B cell (primary cell): ENCODE measurements around the gene TRPC1. TPM values are rescaled to one million over a fixed set of nuclear protein-coding genes. Genes with fewer than 3 reads are reported as not detected.

ENCODE experiments used
- ATAC-seq: fragments of 200-7000 bp; cut with Tn5 transposase; one replicate; pipeline ENCODE4 v1.10.0; 2021; ENCODE audit warnings: low read depth, mild to moderate bottlenecking, moderate number of reproducible peaks, moderate library complexity
- CTCF ChIA-PET: fragments of 350-600 bp; sonication (Branson Sonifier 250); formaldehyde crosslinking; loops from one replicate; lab custom pipeline; 2021; ENCODE audit warnings: antibody characterized with exemption, inconsistent platforms; lab: Charles Lee
- POLR2A ChIA-PET: fragments of 350-600 bp; sonication (Branson Sonifier 250); formaldehyde crosslinking; loops from one replicate; lab custom pipeline; 2021; ENCODE audit warnings: antibody characterized with exemption; lab: Charles Lee
- DNase-seq: peaks from one replicate; pipeline ENCODE4 v3.0.0; 2013
- H2AFZ ChIP-seq: 2 replicates; pipeline ENCODE4 v1.6.1; 2012; ENCODE audit warnings: mild to moderate bottlenecking, low read depth, low read length; ENCODE audit not compliant: insufficient read depth, poor library complexity, severe bottlenecking
- H3K27ac ChIP-seq, 2 donors: 1 replicate in 1 of 2; 2 replicates in 1 of 2; pipeline ENCODE4 v1.5.1; 2012 to 2013; ENCODE audit warnings: low read length in 2 of 2, mild to moderate bottlenecking in 2 of 2, moderate library complexity in 1 of 2
- H3K27me3 ChIP-seq, 4 experiments: fragments of 200-600 bp in 1 of 4; sonication (generic) in 1 of 4; replicated peaks in 1 of 4; 1 replicate in 2 of 4; 2 replicates in 2 of 4; pipeline versions ENCODE4 v1.6.1 to v1.7.0; 2013 to 2016; ENCODE audit warnings: low read length in 3 of 4, mild to moderate bottlenecking in 2 of 4, mixed read lengths in 1 of 4, moderate library complexity in 1 of 4; ENCODE audit not compliant: insufficient read depth in 4 of 4, control insufficient read depth in 3 of 4; ENCODE audit errors: control extremely low read depth in 1 of 4
- H3K36me3 ChIP-seq, 2 experiments: replicated peaks in 1 of 2; 1 replicate in 1 of 2; 2 replicates in 1 of 2; pipeline versions ENCODE4 v1.6.1 to v1.7.1; 2013; ENCODE audit warnings: low read length in 1 of 2; ENCODE audit not compliant: insufficient read depth in 2 of 2, control insufficient read depth in 1 of 2; ENCODE audit errors: control extremely low read depth in 1 of 2, extremely low read depth in 1 of 2
- H3K4me1 ChIP-seq, 2 donors: fragments of 200-600 bp in 1 of 2; sonication (generic) in 1 of 2; 1 replicate in 1 of 2; 2 replicates in 1 of 2; pipeline versions ENCODE4 v1.5.1 to v1.6.1; 2013 to 2017; ENCODE audit warnings: low read length in 2 of 2; ENCODE audit not compliant: control insufficient read depth in 2 of 2, insufficient read depth in 2 of 2
- H3K4me2 ChIP-seq: replicated peaks from 2 replicates; pipeline ENCODE3; 2012; ENCODE audit warnings: mild to moderate bottlenecking, low read depth, low read length; ENCODE audit not compliant: poor library complexity, severe bottlenecking
- H3K4me3 ChIP-seq, 5 experiments: fragments of 200-600 bp in 1 of 5; sonication (generic) in 1 of 5; 1 replicate in 3 of 5; 2 replicates in 2 of 5; pipeline versions ENCODE4 v1.5.1 to v1.7.0; 2011 to 2016; ENCODE audit warnings: low read length in 4 of 5, mild to moderate bottlenecking in 4 of 5, low read depth in 2 of 5, control low read depth in 1 of 5, moderate library complexity in 1 of 5; ENCODE audit not compliant: insufficient read depth in 1 of 5; ENCODE audit errors: control extremely low read depth in 1 of 5, extremely low read depth in 1 of 5
- H3K79me2 ChIP-seq: fragments of 200-600 bp; sonication (generic); one replicate; pipeline ENCODE4 v1.6.0; 2016; ENCODE audit warnings: low read length; ENCODE audit not compliant: control insufficient read depth, insufficient read depth
- H3K9ac ChIP-seq: fragments of 200-600 bp; sonication (generic); 2 replicates; pipeline ENCODE4 v1.6.1; 2017; ENCODE audit warnings: mild to moderate bottlenecking, low read length, moderate library complexity
- H3K9me3 ChIP-seq, 3 donors: one replicate each; pipeline versions ENCODE4 v1.6.1 to v1.7.1; 2013; ENCODE audit warnings: low read length in 2 of 3; ENCODE audit not compliant: control insufficient read depth in 2 of 3, insufficient read depth in 1 of 3; ENCODE audit errors: control extremely low read depth in 1 of 3
- H4K20me1 ChIP-seq: 2 replicates; pipeline ENCODE4 v1.6.0; 2012; ENCODE audit warnings: mild to moderate bottlenecking, low read length; ENCODE audit not compliant: insufficient read depth, control insufficient read depth, poor library complexity, severe bottlenecking
- H3K27ac Mint-ChIP-seq: one replicate; pipeline ENCODE4 v1.8.0; 2021; ENCODE audit warnings: mixed read lengths
- H3K27me3 Mint-ChIP-seq: one replicate; pipeline ENCODE4 v1.8.0; 2021; ENCODE audit warnings: mixed read lengths
- H3K4me1 Mint-ChIP-seq: one replicate; pipeline ENCODE4 v1.8.0; 2021; ENCODE audit warnings: mixed read lengths
- H3K4me3 Mint-ChIP-seq: one replicate; pipeline ENCODE4 v1.8.0; 2021; ENCODE audit warnings: mixed read lengths
- H3K9me3 Mint-ChIP-seq: one replicate; pipeline ENCODE4 v1.8.0; 2022; ENCODE audit warnings: mixed read lengths; ENCODE audit not compliant: insufficient read depth
- EZH2 ChIP-seq: IDR thresholded peaks from 2 replicates; pipeline ENCODE4 v1.6.1; 2012; ENCODE audit warnings: borderline replicate concordance, low read depth, mild to moderate bottlenecking, moderate library complexity, low read length; ENCODE audit not compliant: insufficient read depth, poor library complexity, severe bottlenecking
- WGBS: methylation state at CpG from one replicate; pipeline ENCODE4 v1.1.5; 2013; ENCODE audit warnings: missing lambda C conversion rate; ENCODE audit not compliant: insufficient coverage; 5-methylcytosine and 5-hydroxymethylcytosine counted together
- intact Hi-C: fragments of 100-400 bp; cut with micrococcal nuclease; formaldehyde crosslinking; loops from one replicate; pipeline ENCODE4 v1.10.0; 2022
- polyA plus RNA-seq: library from polyadenylated mRNA; depleted of rRNA; stranded (reverse); fragments of >200 nt; gene quantifications from 2 replicates; pipeline ENCODE4 v1.2.3, GENCODE V29; 2012
- total RNA-seq, 2 donors: library from RNA; stranded (reverse); fragments of 120-200 nt in 1 of 2; gene quantifications; 1 replicate in 1 of 2; 2 replicates in 1 of 2; pipeline versions ENCODE4 v1.2.3 to v1.2.4, GENCODE V29; 2013 to 2022
- TF ChIP-seq, protein P1 (sequence below): fragments of 200-600 bp; IDR thresholded peaks from one replicate; pipeline ENCODE4 v1.8.0; 2022; ENCODE audit warnings: antibody characterized with exemption, mild to moderate bottlenecking

TRPC1 gene
- total and polyA plus RNA-seq, 2 donors (not counting 1 experiment from before 2014, with no cell fraction given), result 2.0 to 3.8 TPM

- Histone ChIP-seq H3K4me1 (no peaks in the 10 kb centered on the region), H2AFZ (no peak overlapping the region), H3K79me2 (no peaks in the 10 kb centered on the region), H3K9ac (no peak overlapping the region), H3K4me3 (no peak overlapping the region), H3K9me3 (peaks cover 0 to 4% (median 0%) of the 10 kb centered on the region in 3 donors), H4K20me1 (no peaks in the 10 kb centered on the region), H3K27me3 (no peaks in the 10 kb centered on the region), H3K4me2 (no peak overlapping the region), H3K36me3 (no peaks in the 10 kb centered on the region), H3K27ac (no peak overlapping the region)
- no CpG with 5 or more reads among the region's 2 CpGs for WGBS
- ChIA-PET POLR2A (no interaction called here), CTCF (no interaction called here)
- TF ChIP-seq, protein P1, sequence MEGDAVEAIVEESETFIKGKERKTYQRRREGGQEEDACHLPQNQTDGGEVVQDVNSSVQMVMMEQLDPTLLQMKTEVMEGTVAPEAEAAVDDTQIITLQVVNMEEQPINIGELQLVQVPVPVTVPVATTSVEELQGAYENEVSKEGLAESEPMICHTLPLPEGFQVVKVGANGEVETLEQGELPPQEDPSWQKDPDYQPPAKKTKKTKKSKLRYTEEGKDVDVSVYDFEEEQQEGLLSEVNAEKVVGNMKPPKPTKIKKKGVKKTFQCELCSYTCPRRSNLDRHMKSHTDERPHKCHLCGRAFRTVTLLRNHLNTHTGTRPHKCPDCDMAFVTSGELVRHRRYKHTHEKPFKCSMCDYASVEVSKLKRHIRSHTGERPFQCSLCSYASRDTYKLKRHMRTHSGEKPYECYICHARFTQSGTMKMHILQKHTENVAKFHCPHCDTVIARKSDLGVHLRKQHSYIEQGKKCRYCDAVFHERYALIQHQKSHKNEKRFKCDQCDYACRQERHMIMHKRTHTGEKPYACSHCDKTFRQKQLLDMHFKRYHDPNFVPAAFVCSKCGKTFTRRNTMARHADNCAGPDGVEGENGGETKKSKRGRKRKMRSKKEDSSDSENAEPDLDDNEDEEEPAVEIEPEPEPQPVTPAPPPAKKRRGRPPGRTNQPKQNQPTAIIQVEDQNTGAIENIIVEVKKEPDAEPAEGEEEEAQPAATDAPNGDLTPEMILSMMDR, result no peak
- TF ChIP-seq EZH2, result no peak
- intact Hi-C loops, result no loop called here
- no peak overlapping the region for H3K27ac Mint-ChIP-seq
- H3K27me3 Mint-ChIP-seq, result no peaks in the 10 kb centered on the region
- no peaks in the 10 kb centered on the region for H3K4me1 Mint-ChIP-seq
- no peak for ATAC-seq
- no peak overlapping the region for H3K4me3 Mint-ChIP-seq
- H3K9me3 Mint-ChIP-seq, result no peaks in the 10 kb centered on the region
- no peak for DNase-seq
Observed at GRCh38 chr3:142782616-142783015, 58.8 kb downstream of the TRPC1 start.

DNA sequence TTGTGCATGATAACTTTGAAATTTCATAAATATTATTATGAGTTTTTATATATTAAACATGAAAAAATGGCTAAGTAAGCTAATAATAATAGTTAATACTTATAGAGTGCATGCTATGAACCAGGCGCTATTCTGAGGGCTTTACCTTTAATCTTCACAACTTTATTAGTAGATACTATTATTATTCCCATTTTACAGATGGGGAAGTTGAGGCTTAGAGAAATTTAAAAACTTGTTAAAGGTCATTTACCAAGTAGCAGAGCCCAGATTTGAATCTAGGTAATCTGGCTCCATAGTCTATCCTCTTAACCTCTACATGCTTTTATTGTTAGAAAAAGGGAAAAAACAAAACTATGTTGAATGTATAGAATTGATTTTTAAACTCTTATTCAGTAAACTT, 60.4 kb downstream of the TRPC1 start:
- no peaks in the 10 kb centered on the region for H4K20me1 ChIP-seq
- no peak overlapping the region for H3K4me3 Mint-ChIP-seq
- DNase-seq (no peak), ATAC-seq (no peak)
- H3K4me2 ChIP-seq, result no peak overlapping the region
- H2AFZ ChIP-seq, result no peak overlapping the region
- no peak overlapping the region for H3K27ac Mint-ChIP-seq
- no peaks in the 10 kb centered on the region for H3K4me1 ChIP-seq
- CTCF ChIA-PET, result no interaction called here
- H3K27me3 Mint-ChIP-seq, result no peaks in the 10 kb centered on the region
- H3K27me3 ChIP-seq, result no peaks in the 10 kb centered on the region
- no peak overlapping the region for H3K27ac ChIP-seq
- no peak overlapping the region for H3K9ac ChIP-seq
- no CpG with 5 or more reads among the region's 1 CpG for WGBS
- peaks cover 0 to 4% (median 0%) of the 10 kb centered on the region in 3 donors for H3K9me3 ChIP-seq
- H3K4me3 ChIP-seq, result no peak overlapping the region
- H3K36me3 ChIP-seq, result no peaks in the 10 kb centered on the region
- no peaks in the 10 kb centered on the region for H3K4me1 Mint-ChIP-seq
- intact Hi-C loops, result no loop called here
- TF ChIP-seq, protein P1, result no peak
- no peak for TF ChIP-seq EZH2
- POLR2A ChIA-PET, result no interaction called here
- no peaks in the 10 kb centered on the region for H3K9me3 Mint-ChIP-seq
- no peaks in the 10 kb centered on the region for H3K79me2 ChIP-seq
